ENCODE data around the gene GRIK2. TPM values are rescaled to one million over a fixed set of nuclear protein-coding genes. Genes with fewer than 3 reads are reported as not detected.
"Not testable (repeated sequence)": the region's sequence is repeated elsewhere in the genome, so short reads cannot be mapped to it uniquely, and the experiment has no call there.

Gene GRIK2
- total RNA-seq, 1 donor from 2014 or later = not detected

GRCh38 chr6:101626269-101626668 lies 232.8 kb downstream of the GRIK2 start:
- no peak for DNase-seq (ENCODE audit: low read depth in 2 of 2)

GRCh38 chr6:101630941-101631340 lies 237.4 kb downstream of the GRIK2 start:
- DNase-seq (ENCODE audit: low read depth in 2 of 2) = no peak

GRCh38 chr6:101633081-101633480 lies 239.6 kb downstream of the GRIK2 start:
- DNase-seq (ENCODE audit: low read depth in 2 of 2) = no peak

GRCh38 chr6:101638865-101639264 lies 245.4 kb downstream of the GRIK2 start:
- DNase-seq (ENCODE audit: low read depth in 2 of 2) = not testable (repeated sequence)

GRCh38 chr6:101640131-101640530 lies 246.6 kb downstream of the GRIK2 start:
- no peak for DNase-seq (ENCODE audit: low read depth in 2 of 2)

GRCh38 chr6:101645770-101646169 lies 252.3 kb downstream of the GRIK2 start:
- DNase-seq (ENCODE audit: low read depth in 2 of 2) = no peak

GRCh38 chr6:101650402-101651100 lies 257.0 kb downstream of the GRIK2 start:
- no peak for DNase-seq (ENCODE audit: low read depth in 2 of 2)

- DNase-seq (ENCODE audit: low read depth in 2 of 2) = no peak
Observed at GRCh38 chr6:101652079-101652478, 258.6 kb downstream of the GRIK2 start.

- DNase-seq (ENCODE audit: low read depth in 2 of 2) = no peak
Observed at GRCh38 chr6:101655109-101655508, 261.6 kb downstream of the GRIK2 start.

GRCh38 chr6:101662111-101662897 lies 268.8 kb downstream of the GRIK2 start:
- DNase-seq (ENCODE audit: low read depth in 2 of 2) = no peak

GRCh38 chr6:101663100-101663499 lies 269.6 kb downstream of the GRIK2 start:
- no peak for DNase-seq (ENCODE audit: low read depth in 2 of 2)

- DNase-seq (ENCODE audit: low read depth in 2 of 2) = no peak
Observed at GRCh38 chr6:101666256-101666655, 272.7 kb downstream of the GRIK2 start.

- no peak for DNase-seq (ENCODE audit: low read depth in 2 of 2)
Observed at GRCh38 chr6:101668496-101669030, 275.1 kb downstream of the GRIK2 start.

- DNase-seq (ENCODE audit: low read depth in 2 of 2) = no peak
Observed at GRCh38 chr6:101676187-101676586, 282.7 kb downstream of the GRIK2 start.

- no peak for DNase-seq (ENCODE audit: low read depth in 2 of 2)
Observed at GRCh38 chr6:101682937-101683336, 289.4 kb downstream of the GRIK2 start.

GRCh38 chr6:101683884-101684283 lies 290.4 kb downstream of the GRIK2 start:
- no peak for DNase-seq (ENCODE audit: low read depth in 2 of 2)

- DNase-seq (ENCODE audit: low read depth in 2 of 2) = no peak
Observed at GRCh38 chr6:101686653-101687052, 293.1 kb downstream of the GRIK2 start.

- DNase-seq (ENCODE audit: low read depth in 2 of 2) = no peak
Observed at GRCh38 chr6:101689156-101689555, 295.6 kb downstream of the GRIK2 start.

- DNase-seq (ENCODE audit: low read depth in 2 of 2) = no peak
Observed at GRCh38 chr6:101689695-101690094, 296.2 kb downstream of the GRIK2 start.

- DNase-seq (ENCODE audit: low read depth in 2 of 2) = no peak
Observed at GRCh38 chr6:101700655-101701054, 307.1 kb downstream of the GRIK2 start.

GRCh38 chr6:101703311-101703710 lies 309.8 kb downstream of the GRIK2 start:
- no peak for DNase-seq (ENCODE audit: low read depth in 2 of 2)

GRCh38 chr6:101705866-101706265 lies 312.4 kb downstream of the GRIK2 start:
- DNase-seq (ENCODE audit: low read depth in 2 of 2) = no peak

- DNase-seq (ENCODE audit: low read depth in 2 of 2) = no peak
Observed at GRCh38 chr6:101706576-101706975, 313.1 kb downstream of the GRIK2 start.
